Renal cortex interstitium (tissue), 11 donors: ENCODE results near the gene A2M. TPM values are rescaled to one million over a fixed set of nuclear protein-coding genes. Genes with fewer than 3 reads are reported as not detected.

Experiments used
- DNase-seq, 11 donors: peaks; one replicate each; pipeline ENCODE4 v3.0.0-alpha.2; 2013; ENCODE audit warnings: low read depth in 9 of 11, low spot score in 4 of 11; ENCODE audit errors: extremely low read depth in 1 of 11
- polyA plus RNA-seq, 3 donors: library from polyadenylated mRNA; unstranded; fragments of 120-200 nt; gene quantifications; one replicate each; pipeline ENCODE4 v1.2.1, GENCODE V29; 2013; ENCODE audit not compliant: insufficient read length in 3 of 3

Gene A2M
- polyA plus RNA-seq, 3 donors, result 172 to 256 (median 219) TPM

DNA sequence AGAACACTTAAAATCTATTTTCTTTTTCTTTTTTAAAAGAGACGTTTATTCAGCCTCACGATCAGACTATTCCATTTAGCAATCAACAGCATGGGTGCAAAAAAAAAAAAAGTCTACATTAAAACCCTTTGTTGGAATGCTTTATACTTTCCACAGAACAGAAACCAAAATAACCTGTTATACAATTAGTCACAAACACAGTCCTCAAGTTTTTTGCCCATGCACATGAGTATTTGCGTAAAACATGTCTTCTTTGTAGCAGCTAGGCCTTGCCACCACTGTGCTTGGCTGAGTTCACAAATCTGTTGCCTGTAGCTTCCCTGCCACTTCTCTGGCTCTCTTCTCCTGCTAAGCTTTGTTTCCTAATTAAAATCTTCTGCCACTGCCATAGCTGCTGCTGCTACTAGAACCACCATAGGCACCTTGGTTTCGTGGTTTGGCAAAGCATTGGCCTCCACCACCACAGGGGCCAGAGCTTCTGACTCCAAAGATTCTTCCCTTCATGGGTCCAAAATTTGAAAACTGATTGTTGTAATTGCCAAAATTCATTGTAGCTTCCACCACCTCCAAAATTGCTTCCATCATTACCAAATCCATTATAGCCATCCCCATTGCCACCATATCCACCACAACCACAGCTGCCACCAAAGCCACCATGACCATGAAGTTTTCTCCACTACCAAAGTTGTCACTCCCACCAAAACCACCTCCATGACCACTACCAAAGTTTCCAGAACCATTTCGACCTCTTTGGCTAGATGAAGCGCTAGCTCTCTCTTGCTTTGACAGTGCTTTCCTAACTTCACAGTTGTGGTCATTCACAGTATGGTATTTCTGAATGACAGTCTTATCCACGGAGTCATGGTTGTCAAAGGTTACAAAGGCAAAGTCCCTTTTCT is 88.3 kb downstream of the A2M start:
- no peak for DNase-seq

DNA sequence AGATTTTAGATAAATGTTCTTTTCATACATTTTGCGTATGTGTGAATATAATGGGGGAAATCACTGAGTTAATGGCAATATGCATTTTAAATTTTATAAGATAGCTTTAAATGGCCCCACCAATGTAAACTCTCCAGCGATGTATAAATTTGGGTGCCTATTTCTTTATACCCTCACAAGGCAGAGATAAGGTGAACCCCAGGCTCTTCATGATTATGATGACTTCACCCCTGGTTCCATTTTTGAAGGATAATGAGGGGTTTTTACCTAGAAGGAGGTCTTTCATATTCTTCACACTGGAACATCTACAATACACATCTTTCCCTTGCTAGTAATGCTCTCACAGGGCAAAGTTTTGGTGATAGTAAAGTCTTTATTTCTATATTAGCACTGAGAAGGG is 91.2 kb downstream of the A2M start:
- no peak for DNase-seq

DNA sequence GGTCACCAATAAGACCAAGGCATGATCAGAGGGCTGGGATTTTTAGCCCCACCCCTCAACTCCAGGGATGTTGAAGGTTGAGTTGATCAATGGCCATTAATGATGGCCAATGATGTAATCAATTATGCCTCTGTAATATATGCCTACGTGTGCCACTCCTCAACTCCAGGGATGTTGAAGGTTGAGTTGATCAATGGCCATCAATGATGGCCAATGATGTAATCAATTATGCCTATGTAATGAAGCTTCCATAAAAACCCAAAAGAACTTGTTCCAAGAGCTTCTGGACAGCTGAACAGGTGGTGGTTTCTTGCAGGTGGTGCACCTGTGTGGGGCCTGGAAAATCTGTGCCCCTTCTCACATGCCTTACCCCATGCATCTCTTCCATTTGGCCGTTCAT is 93.1 kb downstream of the A2M start:
- DNase-seq, result no peak

Other genes with a start within 250 kb of the A2M start
- gene PHC1, start 201.4 kb downstream of the A2M start, polyA plus RNA-seq, result 100 to 1,000 TPM in 1 of 3 donors, 10 to 100 TPM in 2; 71.1 to 103 (median 73.3) TPM
- 100 to 1,000 TPM; 201 to 216 (median 205) TPM for gene M6PR, start 166.3 kb downstream of the A2M start, polyA plus RNA-seq
- gene KLRG1, start 126.4 kb downstream of the A2M start, polyA plus RNA-seq, result 1 to 10 TPM; 1.8 to 3.6 (median 1.9) TPM
- gene PZP, start 92.5 kb upstream of the A2M start, polyA plus RNA-seq, result under 1 TPM; 0.47 to 0.88 (median 0.53) TPM